ENCODE results near the gene KLF11. TPM values are rescaled to one million over a fixed set of nuclear protein-coding genes. Genes with fewer than 3 reads are reported as not detected.

The KLF11 gene
- total and polyA plus RNA-seq, 2 of the 8 experiments (the other 6 are each of a cell fraction or from before 2014, with no cell fraction given): 6.4 to 10.1 TPM

DNA sequence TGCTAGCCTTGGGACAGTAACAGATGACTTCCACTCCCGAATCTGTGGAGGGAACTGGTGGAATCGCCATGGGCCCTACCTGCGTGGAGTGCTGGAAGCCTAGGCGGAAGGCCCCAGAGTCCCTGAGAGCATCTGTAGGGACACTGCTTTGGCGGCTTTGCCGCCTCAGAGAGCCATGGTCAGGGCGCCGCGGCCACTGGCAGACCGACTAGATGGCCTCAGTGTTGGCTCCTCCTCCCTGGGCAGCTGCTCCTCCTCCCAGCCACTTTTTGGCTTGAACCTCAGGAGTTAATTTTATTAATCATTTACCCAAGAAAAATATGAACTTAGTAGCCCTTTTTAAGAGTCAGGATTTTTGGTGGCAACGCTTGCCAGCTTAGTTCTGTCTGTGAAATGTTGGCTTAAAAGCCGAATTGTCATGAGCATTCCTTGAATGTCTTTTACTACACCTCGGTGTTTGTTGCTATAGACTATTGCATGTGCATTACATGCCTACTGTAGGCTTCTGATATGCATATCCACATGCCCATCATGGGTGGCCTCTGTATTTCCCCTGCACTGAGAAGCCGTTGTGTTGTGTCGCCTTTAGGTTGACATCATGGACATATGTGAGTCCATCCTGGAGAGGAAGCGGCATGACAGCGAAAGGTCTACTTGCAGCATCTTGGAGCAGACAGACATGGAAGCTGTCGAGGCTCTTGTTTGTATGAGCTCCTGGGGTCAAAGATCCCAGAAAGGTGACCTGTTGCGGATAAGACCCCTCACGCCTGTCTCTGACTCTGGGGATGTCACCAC, 2.4 kb downstream of the KLF11 start (continued):
- no peak for TF ChIP-seq MAX (IDR thresholded peaks at IDR 0.05)
- no peak for TF ChIP-seq POLR2AphosphoS5 (IDR thresholded peaks at IDR 0.05; ENCODE audit: low read depth, low read length)
- no peak for TF ChIP-seq BRCA1 (IDR thresholded peaks at IDR 0.05; ENCODE audit: low read depth, low read length)
- TF ChIP-seq TEAD4 (IDR thresholded peaks at IDR 0.05; ENCODE audit: low read depth, low read length): no peak
- TF ChIP-seq TAF7 (optimal IDR thresholded peaks at IDR 0.05; ENCODE audit: borderline replicate concordance, low read depth, low read length): no peak
- TF ChIP-seq SP1 (IDR thresholded peaks at IDR 0.05; ENCODE audit: low read depth, low read length): no peak
- no peak for TF ChIP-seq SRF (IDR thresholded peaks at IDR 0.05; ENCODE audit: low read depth, low read length)
- TF ChIP-seq NRF1 (IDR thresholded peaks at IDR 0.05; ENCODE audit: low read depth, low read length): no peak
